Measurements from ENCODE around the gene STPG4. TPM values are rescaled to one million over a fixed set of nuclear protein-coding genes. Genes with fewer than 3 reads are reported as not detected.
A peak's percentile ranks its signal among the peaks of the same experiment; 100 is the strongest.

Gene STPG4
- total RNA-seq, 4 donors from 2014 or later, result 1.4 to 4.1 TPM; not detected in 2

DNA sequence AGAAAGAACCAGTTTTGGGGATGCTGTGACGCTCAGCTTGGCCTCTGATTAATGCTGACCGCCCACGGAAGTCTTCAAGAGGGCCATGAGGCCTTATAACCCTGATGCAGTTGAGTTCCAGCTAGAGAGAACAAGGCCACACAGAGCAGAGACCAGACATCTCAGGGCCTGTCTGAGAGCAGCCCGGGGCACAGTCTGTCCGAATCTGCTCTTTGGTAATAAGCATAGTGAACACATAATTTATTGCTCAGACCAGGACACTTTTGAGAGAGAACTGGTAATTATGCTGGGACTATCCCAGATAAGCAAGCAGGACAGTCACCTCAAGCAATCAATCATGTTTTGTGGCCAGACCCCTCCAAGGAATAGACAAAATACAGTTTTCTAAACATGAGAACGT lies 68.5 kb downstream of the STPG4 start:
- 44 to 67% methylated on average over 6 of the region's 6 CpGs for WGBS, 2 donors
- TF ChIP-seq, protein P1, sequence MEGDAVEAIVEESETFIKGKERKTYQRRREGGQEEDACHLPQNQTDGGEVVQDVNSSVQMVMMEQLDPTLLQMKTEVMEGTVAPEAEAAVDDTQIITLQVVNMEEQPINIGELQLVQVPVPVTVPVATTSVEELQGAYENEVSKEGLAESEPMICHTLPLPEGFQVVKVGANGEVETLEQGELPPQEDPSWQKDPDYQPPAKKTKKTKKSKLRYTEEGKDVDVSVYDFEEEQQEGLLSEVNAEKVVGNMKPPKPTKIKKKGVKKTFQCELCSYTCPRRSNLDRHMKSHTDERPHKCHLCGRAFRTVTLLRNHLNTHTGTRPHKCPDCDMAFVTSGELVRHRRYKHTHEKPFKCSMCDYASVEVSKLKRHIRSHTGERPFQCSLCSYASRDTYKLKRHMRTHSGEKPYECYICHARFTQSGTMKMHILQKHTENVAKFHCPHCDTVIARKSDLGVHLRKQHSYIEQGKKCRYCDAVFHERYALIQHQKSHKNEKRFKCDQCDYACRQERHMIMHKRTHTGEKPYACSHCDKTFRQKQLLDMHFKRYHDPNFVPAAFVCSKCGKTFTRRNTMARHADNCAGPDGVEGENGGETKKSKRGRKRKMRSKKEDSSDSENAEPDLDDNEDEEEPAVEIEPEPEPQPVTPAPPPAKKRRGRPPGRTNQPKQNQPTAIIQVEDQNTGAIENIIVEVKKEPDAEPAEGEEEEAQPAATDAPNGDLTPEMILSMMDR (IDR thresholded peaks at IDR 0.05), result no peak
- no peak for TF ChIP-seq POLR2A (IDR thresholded peaks at IDR 0.05)
- no peak for DNase-seq (ENCODE audit: low spot score in 2 of 2)
- intact Hi-C loops (cut with DNase I; ENCODE audit: low total_unique reads), result no loop called here
- H3K4me3 ChIP-seq (ENCODE audit: low read depth, poor library complexity, severe bottlenecking), result no peak overlapping the region

DNA sequence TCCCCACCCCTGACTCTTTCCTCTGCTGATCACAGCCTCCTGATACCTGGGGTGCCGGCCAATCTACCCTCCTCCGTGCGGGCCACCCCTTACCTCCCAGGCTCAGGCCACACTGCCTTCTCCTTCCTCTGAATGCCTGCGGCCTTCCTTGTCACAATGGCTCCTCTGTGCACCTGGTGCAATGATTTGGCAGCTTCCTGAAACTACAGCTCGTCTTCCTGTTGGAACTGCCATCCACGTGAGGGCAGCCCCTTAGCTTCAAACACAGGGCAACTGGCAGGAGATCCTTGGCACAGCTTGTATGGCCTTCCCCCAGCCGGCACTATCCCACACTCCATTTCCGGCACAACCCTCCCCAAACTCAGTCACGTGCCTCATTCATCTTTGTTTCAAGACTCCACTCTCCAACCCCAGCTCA lies 69.0 kb downstream of the STPG4 start:
- no peak for TF ChIP-seq POLR2A (IDR thresholded peaks at IDR 0.05)
- TF ChIP-seq, protein P1 (IDR thresholded peaks at IDR 0.05), result no peak
- intact Hi-C loops (cut with DNase I; ENCODE audit: low total_unique reads), result no loop called here
- 57 to 63% methylated on average over 9 of the region's 9 CpGs for WGBS, 2 donors
- no peak overlapping the region for H3K4me3 ChIP-seq (ENCODE audit: low read depth, poor library complexity, severe bottlenecking)
- peak in 1 of 2 donors; percentile 35 for DNase-seq (ENCODE audit: low spot score in 2 of 2)

DNA sequence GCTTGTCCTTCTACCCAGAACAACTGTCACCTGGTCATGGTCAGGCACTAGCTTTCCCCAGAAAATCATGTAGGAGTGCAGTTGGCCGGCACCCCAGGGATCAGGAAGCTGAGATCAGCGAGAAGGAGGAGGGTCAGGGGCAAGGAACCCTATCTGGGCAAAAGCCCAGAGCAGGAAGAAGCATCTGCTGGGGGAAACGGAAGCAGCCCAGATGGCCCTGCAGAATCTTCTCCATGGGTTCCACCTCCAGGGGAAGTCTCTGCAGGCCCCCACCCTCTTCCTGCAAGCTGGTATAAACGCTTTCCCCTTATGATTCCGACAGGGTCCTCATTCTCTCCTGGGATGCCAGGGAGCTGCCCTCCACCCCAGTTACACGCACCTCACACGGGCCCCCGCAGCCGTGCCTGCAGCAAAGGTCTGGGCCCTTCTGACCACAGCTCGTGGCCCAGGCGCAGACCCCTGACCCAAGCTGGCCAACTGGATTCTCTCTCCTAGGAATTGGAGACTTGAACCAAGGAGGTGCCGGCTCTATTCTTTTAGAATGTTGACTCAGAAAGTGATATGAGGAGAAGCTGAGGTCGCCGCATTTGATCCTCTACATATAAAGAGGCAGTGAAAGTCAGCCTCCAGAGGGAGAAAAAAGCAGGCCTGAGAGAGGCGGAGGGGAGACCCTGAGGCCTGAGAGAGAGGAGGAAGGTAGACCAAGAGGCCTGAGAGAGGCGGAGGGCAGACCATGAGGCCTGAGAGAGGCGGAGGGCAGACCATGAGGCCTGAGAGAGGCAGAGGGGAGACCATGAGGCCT lies 71.0 kb downstream of the STPG4 start:
- DNase-seq (ENCODE audit: low spot score in 2 of 2), result no peak
- TF ChIP-seq, protein P1 (IDR thresholded peaks at IDR 0.05), result no peak
- no peak for TF ChIP-seq POLR2A (IDR thresholded peaks at IDR 0.05)
- WGBS, 2 donors, result 81 to 83% methylated on average over 17 of the region's 17 CpGs
- H3K4me3 ChIP-seq (ENCODE audit: low read depth, poor library complexity, severe bottlenecking), result no peak overlapping the region
- intact Hi-C loops (cut with DNase I; ENCODE audit: low total_unique reads), result no loop called here

DNA sequence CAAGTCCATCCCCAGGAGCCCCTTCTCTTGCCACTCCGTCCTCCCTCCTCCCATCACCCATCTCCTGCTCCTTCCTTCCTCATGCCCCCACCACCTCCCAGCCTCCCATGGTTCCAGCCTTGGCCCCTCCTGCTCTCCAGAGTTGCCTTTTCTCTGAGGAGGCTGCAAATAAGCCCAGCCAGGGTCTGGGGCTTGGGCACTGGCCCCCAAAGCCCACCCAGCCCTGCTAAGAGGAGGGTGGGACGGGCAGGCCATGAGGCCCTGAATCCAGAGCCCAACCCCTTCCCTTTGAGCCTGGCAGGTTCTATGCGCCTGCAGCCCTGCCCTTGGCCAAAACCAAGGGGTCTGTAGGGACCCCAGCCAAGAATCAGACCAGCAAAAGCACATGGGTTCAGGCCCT lies 71.6 kb downstream of the STPG4 start:
- intact Hi-C loops (cut with DNase I; ENCODE audit: low total_unique reads), result no loop called here
- WGBS, 2 donors, result 92 to 94% methylated on average over 3 of the region's 3 CpGs
- TF ChIP-seq, protein P1 (IDR thresholded peaks at IDR 0.05), result no peak
- no peak for TF ChIP-seq POLR2A (IDR thresholded peaks at IDR 0.05)
- DNase-seq (ENCODE audit: low spot score in 2 of 2), result no peak
- H3K4me3 ChIP-seq (ENCODE audit: low read depth, poor library complexity, severe bottlenecking), result no peak overlapping the region

DNA sequence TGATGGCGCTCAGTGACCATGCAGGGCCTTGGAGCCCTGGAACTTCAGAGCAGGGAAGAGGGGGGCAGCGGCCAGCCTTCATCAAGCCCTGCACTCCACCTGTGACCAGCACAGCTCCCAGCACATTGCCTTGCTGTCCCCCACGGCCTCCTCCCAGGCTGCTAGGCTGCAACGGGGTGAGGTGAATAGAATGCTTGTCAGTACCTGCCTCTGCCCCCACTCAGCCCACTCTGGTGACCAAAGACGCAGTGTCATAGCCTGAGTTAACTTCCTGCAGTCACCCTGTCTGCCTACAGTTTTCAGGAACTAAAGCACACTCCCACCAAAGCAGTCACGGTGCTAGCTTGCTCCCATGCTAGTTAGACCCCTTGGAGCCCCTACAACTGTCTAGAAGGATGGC lies 72.1 kb downstream of the STPG4 start:
- intact Hi-C loops (cut with DNase I; ENCODE audit: low total_unique reads), result no loop called here
- TF ChIP-seq, protein P1 (IDR thresholded peaks at IDR 0.05), result no peak
- no peak for TF ChIP-seq POLR2A (IDR thresholded peaks at IDR 0.05)
- 73 to 75% methylated on average over 6 of the region's 6 CpGs for WGBS, 2 donors
- DNase-seq (ENCODE audit: low spot score in 2 of 2), result no peak
- no peak overlapping the region for H3K4me3 ChIP-seq (ENCODE audit: low read depth, poor library complexity, severe bottlenecking)

Measured in lower leg skin (tissue), 4 donors.